ENCODE data around the gene P2RX7. TPM values are rescaled to one million over a fixed set of nuclear protein-coding genes. Genes with fewer than 3 reads are reported as not detected.

The P2RX7 gene
- polyA plus RNA-seq, 1 of the 3 experiments (the other 2 are of a cell fraction): 0.43 TPM

DNA sequence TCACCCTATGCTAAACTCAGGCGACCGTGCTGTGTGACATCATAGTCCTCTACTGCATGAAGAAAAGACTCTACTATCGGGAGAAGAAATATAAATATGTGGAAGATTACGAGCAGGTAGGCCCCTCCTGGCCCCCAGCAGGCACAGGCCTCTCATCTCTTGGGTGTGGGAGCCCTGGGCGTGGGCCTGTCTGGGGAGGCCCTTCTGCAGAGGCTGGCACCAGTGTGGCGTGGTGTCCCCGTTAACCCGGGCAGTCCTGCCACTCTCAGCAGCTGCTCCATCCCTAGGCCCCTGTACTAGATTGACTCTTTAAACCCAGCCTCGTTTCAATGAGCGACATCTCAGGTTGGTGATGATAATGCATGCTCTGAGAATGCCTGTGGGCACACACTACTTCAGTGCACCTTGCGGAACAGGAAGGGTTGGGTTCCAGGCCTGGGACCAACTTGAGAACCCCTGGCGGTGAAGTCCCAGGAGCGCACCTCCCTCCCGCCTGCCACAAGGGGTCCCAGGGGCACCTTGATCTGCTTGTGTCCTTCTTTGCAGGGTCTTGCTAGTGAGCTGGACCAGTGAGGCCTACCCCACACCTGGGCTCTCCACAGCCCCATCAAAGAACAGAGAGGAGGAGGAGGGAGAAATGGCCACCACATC is 100.4 kb downstream of the P2RX7 start:
- no peak for TF ChIP-seq RXRA (IDR thresholded peaks at IDR 0.05; ENCODE audit: borderline replicate concordance, low read depth)
- TF ChIP-seq RAD21 (IDR thresholded peaks at IDR 0.05; ENCODE audit: low read length): no peak
- no peak for TF ChIP-seq ZBTB33 (IDR thresholded peaks at IDR 0.05; ENCODE audit: borderline replicate concordance, low read depth)
- TF ChIP-seq NRF1 (IDR thresholded peaks at IDR 0.05; ENCODE audit: low read depth, low read length): no peak
- no peak for TF ChIP-seq FOXM1 (IDR thresholded peaks at IDR 0.05; ENCODE audit: low read depth)
- TF ChIP-seq RFX5 (IDR thresholded peaks at IDR 0.05; ENCODE audit: low read length): no peak
- TF ChIP-seq SIN3A (IDR thresholded peaks at IDR 0.05; ENCODE audit: borderline replicate concordance, low read depth, low read length): no peak
- 96% methylated on average over 14 of the region's 14 CpGs for WGBS (ENCODE audit: low lambda C conversion rate)
- POLR2A ChIA-PET: no interaction called here

GRCh38 chr12:121233628-121234020 is 100.9 kb downstream of the P2RX7 start:
- Histone ChIP-seq H3K4me2 (no peak overlapping the region), H3K27ac (ENCODE audit: low read depth in 2 of 2, low read length in 1 of 2) (no peak overlapping the region), H3K9ac (no peak overlapping the region), H3K9me2 (no peaks in the 10 kb centered on the region), H3K9me3 (no peaks in the 10 kb centered on the region), H2AFZ (ENCODE audit: low read depth) (no peak overlapping the region), H4K20me1 (ENCODE audit: insufficient read depth) (no peaks in the 10 kb centered on the region), H3K36me3 (replicated peaks in 1 of 2; ENCODE audit: control insufficient read depth in 1 of 2, insufficient read depth in 2 of 2, low read length in 1 of 2) (no peaks in the 10 kb centered on the region), H3F3A (replicated peaks; ENCODE audit: insufficient read depth) (no peaks in the 10 kb centered on the region), H3K4me3 (ENCODE audit: low read depth in 2 of 2, low read length in 1 of 2) (no peak overlapping the region), H3K27me3 (ENCODE audit: insufficient read depth) (no peaks in the 10 kb centered on the region), H3K79me2 (ENCODE audit: insufficient read depth) (no peaks in the 10 kb centered on the region), H3K4me1 (ENCODE audit: control insufficient read depth in 1 of 2, insufficient read depth in 2 of 2, low read depth in 1 of 2, low read length in 1 of 2) (peaks cover 0 to 2% of the 10 kb centered on the region in 2 experiments; a peak in 1 of 4 replicates)
- WGBS (ENCODE audit: low lambda C conversion rate): 79% methylated on average over 2 of the region's 11 CpGs
- ChIA-PET CTCF (no interaction called here), POLR2A (no interaction called here)
- no peak for DNase-seq
- TF ChIP-seq JUND (IDR thresholded peaks at IDR 0.05) (no peak), FOSL2 (IDR thresholded peaks at IDR 0.05; ENCODE audit: borderline replicate concordance, low read depth) (no peak), CTCF (IDR thresholded peaks at IDR 0.05) (no peak), RAD21 (IDR thresholded peaks at IDR 0.05; ENCODE audit: low read length) (no peak), ELF1 (IDR thresholded peaks at IDR 0.05) (no peak), SMC3 (IDR thresholded peaks at IDR 0.05; ENCODE audit: low read depth, low read length) (no peak), MXI1 (IDR thresholded peaks at IDR 0.05; ENCODE audit: low read depth, low read length) (no peak), FOXM1 (IDR thresholded peaks at IDR 0.05; ENCODE audit: low read depth) (no peak), NFIC (IDR thresholded peaks at IDR 0.05; ENCODE audit: borderline replicate concordance) (no peak), EP300 (IDR thresholded peaks at IDR 0.05; ENCODE audit: borderline replicate concordance in 1 of 2, low read depth in 1 of 2, low read length in 1 of 2) (no peak), RXRA (IDR thresholded peaks at IDR 0.05; ENCODE audit: borderline replicate concordance, low read depth) (no peak), NRF1 (IDR thresholded peaks at IDR 0.05; ENCODE audit: low read depth, low read length) (no peak), GATA2 (CRISPR knock-in tag; IDR thresholded peaks at IDR 0.05) (no peak), RCOR1 (IDR thresholded peaks at IDR 0.05; ENCODE audit: low read length) (no peak), REST (IDR thresholded peaks at IDR 0.05; ENCODE audit: low read depth, low read length) (no peak), CHD2 (IDR thresholded peaks at IDR 0.05; ENCODE audit: low read length, partially characterized antibody) (no peak)

More for the DNA sequence above, 100.4 kb downstream of the P2RX7 start:
- no peaks in the 10 kb centered on the region for H3K9me3 ChIP-seq
- H3K79me2 ChIP-seq (ENCODE audit: insufficient read depth): no peaks in the 10 kb centered on the region
- H3K27ac ChIP-seq (ENCODE audit: low read depth in 2 of 2, low read length in 1 of 2): no peak overlapping the region
- H3K36me3 ChIP-seq (replicated peaks in 1 of 2; ENCODE audit: control insufficient read depth in 1 of 2, insufficient read depth in 2 of 2, low read length in 1 of 2): no peaks in the 10 kb centered on the region
- CTCF ChIA-PET: no interaction called here
- no peak overlapping the region for H3K9ac ChIP-seq
- no peaks in the 10 kb centered on the region for H3F3A ChIP-seq (replicated peaks; ENCODE audit: insufficient read depth)
- no peak overlapping the region for H3K4me3 ChIP-seq (ENCODE audit: low read depth in 2 of 2, low read length in 1 of 2)
- DNase-seq: no peak
- no peaks in the 10 kb centered on the region for H3K4me1 ChIP-seq (ENCODE audit: control insufficient read depth in 1 of 2, insufficient read depth in 2 of 2, low read depth in 1 of 2, low read length in 1 of 2)
- no peak overlapping the region for H2AFZ ChIP-seq (ENCODE audit: low read depth)
- H3K9me2 ChIP-seq: no peaks in the 10 kb centered on the region
- H3K4me2 ChIP-seq: no peak overlapping the region
- no peaks in the 10 kb centered on the region for H3K27me3 ChIP-seq (ENCODE audit: insufficient read depth)
- H4K20me1 ChIP-seq (ENCODE audit: insufficient read depth): no peaks in the 10 kb centered on the region
